SK-N-SH treated with all-trans-retinoic acid at 6 μM for 48 hours (cell line): Measurements from ENCODE around the gene ZNF541.
A peak's percentile ranks its signal among the peaks of the same experiment; 100 is the strongest.

Experiments used
- ATAC-seq: fragments of 200-7000 bp; cut with Tn5 transposase; 3 replicates; pipeline ENCODE4 v1.9.1; 2020; ENCODE audit warnings: mild to moderate bottlenecking, moderate library complexity
- ARNTL ChIP-seq: fragments of 450-650 bp; formaldehyde crosslinking; IDR thresholded peaks from 2 replicates; pipeline ENCODE4 v1.5.0; 2020; ENCODE audit warnings: low read depth, mild to moderate bottlenecking, moderate library complexity, borderline replicate concordance
- BACH2 ChIP-seq: fragments of 250-450 bp; sonication (Bioruptor Pico); IDR thresholded peaks from 2 replicates; pipeline ENCODE4 v1.9.0; 2021; ENCODE audit warnings: mild to moderate bottlenecking, borderline replicate concordance
- CREB5 ChIP-seq: fragments of 250-450 bp; sonication (Bioruptor Pico); IDR thresholded peaks from 2 replicates; pipeline ENCODE4 v1.5.1; 2020; ENCODE audit warnings: low read depth, mild to moderate bottlenecking, moderate library complexity
- CSDC2 ChIP-seq: fragments of 250-450 bp; sonication (Bioruptor Pico); IDR thresholded peaks from 2 replicates; pipeline ENCODE4 v1.5.0; 2020; ENCODE audit warnings: mild to moderate bottlenecking, moderate library complexity
- ESRRG ChIP-seq: fragments of 250-450 bp; sonication (Bioruptor Pico); IDR thresholded peaks from 2 replicates; pipeline ENCODE4 v1.6.1; 2021; ENCODE audit warnings: mild to moderate bottlenecking
- GLIS3 ChIP-seq: fragments of 250-450 bp; sonication (Bioruptor Pico); IDR thresholded peaks from 2 replicates; pipeline ENCODE4 v1.5.0; 2020; ENCODE audit warnings: mild to moderate bottlenecking, moderate library complexity
- ISL1 ChIP-seq: fragments of 250-450 bp; sonication (Bioruptor Pico); IDR thresholded peaks from 2 replicates; pipeline ENCODE4 v2.1.2; 2022; ENCODE audit warnings: mild to moderate bottlenecking, moderate library complexity
- OSR1 ChIP-seq: fragments of 250-450 bp; sonication (Bioruptor Pico); IDR thresholded peaks from 2 replicates; pipeline ENCODE4 v1.8.0; 2022; ENCODE audit warnings: moderate library complexity, mild to moderate bottlenecking, inconsistent platforms
- PATZ1 ChIP-seq: fragments of 250-450 bp; sonication (Bioruptor Pico); IDR thresholded peaks from 2 replicates; pipeline ENCODE4 v1.8.0; 2020; ENCODE audit warnings: mild to moderate bottlenecking, moderate library complexity, borderline replicate concordance
- PPARA ChIP-seq: fragments of 250-450 bp; sonication (Bioruptor Pico); IDR thresholded peaks from 2 replicates; pipeline ENCODE4 v1.5.0; 2020; ENCODE audit warnings: mild to moderate bottlenecking, borderline replicate concordance
- RARB ChIP-seq: fragments of 250-450 bp; sonication (Bioruptor Pico); IDR thresholded peaks from 2 replicates; pipeline ENCODE4 v1.8.0; 2021; ENCODE audit warnings: mild to moderate bottlenecking, moderate library complexity
- SNAI2 ChIP-seq: fragments of 250-450 bp; sonication (Bioruptor Pico); IDR thresholded peaks from 2 replicates; pipeline ENCODE4 v1.5.0; 2020; ENCODE audit warnings: mild to moderate bottlenecking, moderate library complexity
- TCF4 ChIP-seq: fragments of 250-450 bp; sonication (Bioruptor Pico); IDR thresholded peaks from 2 replicates; pipeline ENCODE4 v1.8.0; 2021; ENCODE audit warnings: mild to moderate bottlenecking, moderate library complexity, borderline replicate concordance
- TOX ChIP-seq: fragments of 250-450 bp; sonication (Bioruptor Pico); IDR thresholded peaks from 2 replicates; pipeline ENCODE4 v1.8.0; 2021; ENCODE audit warnings: mild to moderate bottlenecking, moderate library complexity, borderline replicate concordance
- TSHZ2 ChIP-seq: fragments of 250-450 bp; sonication (Bioruptor Pico); IDR thresholded peaks from 2 replicates; pipeline ENCODE4 v1.5.0; 2020; ENCODE audit warnings: mild to moderate bottlenecking, moderate library complexity
- ZC3H10 ChIP-seq: fragments of 250-450 bp; sonication (Bioruptor Pico); IDR thresholded peaks from 2 replicates; pipeline ENCODE4 v1.5.1; 2021; ENCODE audit warnings: mild to moderate bottlenecking, moderate library complexity
- ZFP3 ChIP-seq: fragments of 250-450 bp; sonication (Bioruptor Pico); IDR thresholded peaks from 2 replicates; pipeline ENCODE4 v1.5.0; 2020; ENCODE audit warnings: mild to moderate bottlenecking, moderate library complexity
- ZFP30 ChIP-seq: fragments of 450-650 bp; formaldehyde crosslinking; IDR thresholded peaks from 2 replicates; pipeline ENCODE4 v1.5.0; 2022; ENCODE audit warnings: mild to moderate bottlenecking, moderate library complexity
- ZNF565 ChIP-seq: fragments of 450-650 bp; formaldehyde crosslinking; conservative IDR thresholded peaks from 2 replicates; pipeline ENCODE4 v1.5.0; 2020; ENCODE audit warnings: low read depth, mild to moderate bottlenecking, moderate library complexity
- ZNF70 ChIP-seq: fragments of 450-650 bp; formaldehyde crosslinking; IDR thresholded peaks from 2 replicates; pipeline ENCODE4 v1.5.0; 2020; ENCODE audit warnings: mild to moderate bottlenecking, moderate library complexity
- ZNF8 ChIP-seq: fragments of 450-650 bp; formaldehyde crosslinking; IDR thresholded peaks from 2 replicates; pipeline ENCODE4 v1.5.0; 2020; ENCODE audit warnings: mild to moderate bottlenecking, moderate library complexity
- TF ChIP-seq, protein P1 (sequence below): fragments of 250-450 bp; sonication (Bioruptor Pico); IDR thresholded peaks from 2 replicates; pipeline ENCODE4 v1.5.1; 2021; ENCODE audit warnings: mild to moderate bottlenecking, moderate library complexity

The ZNF541 gene

GRCh38 chr19:47614021-47614295 lies 41.0 kb upstream of the ZNF541 start:
- no peak for ATAC-seq
- no peak for TF ChIP-seq TSHZ2 (CRISPR knock-in tag)
- TF ChIP-seq OSR1 (CRISPR knock-in tag): no peak
- no peak for TF ChIP-seq CSDC2 (CRISPR knock-in tag)
- TF ChIP-seq ARNTL (CRISPR knock-in tag): no peak
- TF ChIP-seq SNAI2 (CRISPR knock-in tag): no peak
- TF ChIP-seq PPARA (CRISPR knock-in tag): no peak
- TF ChIP-seq BACH2 (CRISPR knock-in tag): no peak
- TF ChIP-seq ZNF8 (CRISPR knock-in tag): no peak
- TF ChIP-seq PATZ1: no peak
- no peak for TF ChIP-seq ZNF565 (CRISPR knock-in tag)
- TF ChIP-seq GLIS3: no peak
- TF ChIP-seq, protein P1, sequence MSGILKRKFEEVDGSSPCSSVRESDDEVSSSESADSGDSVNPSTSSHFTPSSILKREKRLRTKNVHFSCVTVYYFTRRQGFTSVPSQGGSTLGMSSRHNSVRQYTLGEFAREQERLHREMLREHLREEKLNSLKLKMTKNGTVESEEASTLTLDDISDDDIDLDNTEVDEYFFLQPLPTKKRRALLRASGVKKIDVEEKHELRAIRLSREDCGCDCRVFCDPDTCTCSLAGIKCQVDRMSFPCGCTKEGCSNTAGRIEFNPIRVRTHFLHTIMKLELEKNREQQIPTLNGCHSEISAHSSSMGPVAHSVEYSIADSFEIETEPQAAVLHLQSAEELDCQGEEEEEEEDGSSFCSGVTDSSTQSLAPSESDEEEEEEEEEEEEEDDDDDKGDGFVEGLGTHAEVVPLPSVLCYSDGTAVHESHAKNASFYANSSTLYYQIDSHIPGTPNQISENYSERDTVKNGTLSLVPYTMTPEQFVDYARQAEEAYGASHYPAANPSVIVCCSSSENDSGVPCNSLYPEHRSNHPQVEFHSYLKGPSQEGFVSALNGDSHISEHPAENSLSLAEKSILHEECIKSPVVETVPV (CRISPR knock-in tag): no peak
- no peak for TF ChIP-seq ZNF70 (CRISPR knock-in tag)
- no peak for TF ChIP-seq ISL1 (CRISPR knock-in tag)
- TF ChIP-seq ZFP30 (CRISPR knock-in tag): no peak
- TF ChIP-seq ZFP3 (CRISPR knock-in tag): no peak
- no peak for TF ChIP-seq CREB5 (CRISPR knock-in tag)
- no peak for TF ChIP-seq RARB (CRISPR knock-in tag)
- TF ChIP-seq TOX: no peak
- TF ChIP-seq TCF4 (CRISPR knock-in tag): no peak

DNA sequence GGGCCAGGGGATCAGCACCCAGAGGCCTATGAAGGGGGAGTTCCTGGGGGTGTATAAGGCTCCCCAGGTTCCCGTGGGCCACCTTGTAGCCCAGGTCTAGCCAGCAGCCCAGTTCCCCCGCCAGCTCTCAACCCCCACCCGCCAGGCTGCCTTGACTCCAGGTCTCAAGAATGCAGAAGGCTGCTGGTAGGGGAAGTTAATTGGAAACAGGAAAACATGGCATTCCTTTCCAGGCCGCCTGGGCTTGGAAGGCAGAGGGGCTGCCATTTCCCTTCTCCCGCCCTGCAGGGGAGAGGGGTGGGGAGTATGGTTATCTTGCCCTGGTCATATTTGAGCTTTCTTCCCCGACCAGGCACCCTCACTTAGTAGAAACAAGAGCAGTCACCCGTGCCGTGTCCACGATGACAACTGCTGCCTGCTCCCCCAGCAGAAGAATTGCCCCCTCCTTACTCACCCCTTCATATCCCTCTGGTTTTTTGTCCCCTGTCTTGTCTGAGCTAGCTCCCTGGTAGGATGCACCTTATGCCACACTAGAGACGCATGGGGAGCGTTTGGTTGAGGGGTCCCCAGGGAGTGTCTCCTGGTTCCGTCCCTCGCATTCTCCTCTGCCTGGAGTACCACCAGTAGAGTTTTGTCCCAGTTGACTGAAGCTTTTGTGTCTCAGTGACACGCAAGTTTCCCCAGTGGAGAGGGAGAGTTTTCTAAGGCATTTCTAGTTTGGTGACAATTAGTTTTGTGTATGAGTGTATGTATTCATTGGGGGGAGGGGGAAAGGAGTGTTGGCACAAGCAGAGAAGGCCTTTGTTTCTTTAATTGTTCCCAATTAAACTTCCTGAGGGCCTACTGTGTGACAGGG lies 40.4 kb upstream of the ZNF541 start:
- ATAC-seq: peak; percentile 79
- TF ChIP-seq ZFP30 (CRISPR knock-in tag) (peak; percentile 88), ISL1 (CRISPR knock-in tag) (0 out of 2 replicates have a peak, but pooled peaks have one; percentile 9), ARNTL (CRISPR knock-in tag) (no peak)

GRCh38 chr19:47610902-47611301 lies 38.0 kb upstream of the ZNF541 start:
- ATAC-seq: no peak
- TF ChIP-seq ZFP30 (CRISPR knock-in tag): no peak
- no peak for TF ChIP-seq GLIS3
- TF ChIP-seq SNAI2 (CRISPR knock-in tag): no peak
- TF ChIP-seq ZC3H10 (CRISPR knock-in tag): no peak
- no peak for TF ChIP-seq ZNF70 (CRISPR knock-in tag)
- TF ChIP-seq, protein P1 (CRISPR knock-in tag): no peak
- TF ChIP-seq OSR1 (CRISPR knock-in tag): no peak
- TF ChIP-seq RARB (CRISPR knock-in tag): no peak
- no peak for TF ChIP-seq PATZ1
- TF ChIP-seq ESRRG (CRISPR knock-in tag): no peak
- no peak for TF ChIP-seq BACH2 (CRISPR knock-in tag)
- no peak for TF ChIP-seq ZFP3 (CRISPR knock-in tag)
- no peak for TF ChIP-seq ISL1 (CRISPR knock-in tag)
- TF ChIP-seq CSDC2 (CRISPR knock-in tag): no peak
- TF ChIP-seq ZNF565 (CRISPR knock-in tag): no peak
- no peak for TF ChIP-seq ZNF8 (CRISPR knock-in tag)
- no peak for TF ChIP-seq ARNTL (CRISPR knock-in tag)
